Measurements from ENCODE around the gene FGD5.
A peak's percentile ranks its signal among the peaks of the same experiment; 100 is the strongest.

Gene FGD5, protein sequence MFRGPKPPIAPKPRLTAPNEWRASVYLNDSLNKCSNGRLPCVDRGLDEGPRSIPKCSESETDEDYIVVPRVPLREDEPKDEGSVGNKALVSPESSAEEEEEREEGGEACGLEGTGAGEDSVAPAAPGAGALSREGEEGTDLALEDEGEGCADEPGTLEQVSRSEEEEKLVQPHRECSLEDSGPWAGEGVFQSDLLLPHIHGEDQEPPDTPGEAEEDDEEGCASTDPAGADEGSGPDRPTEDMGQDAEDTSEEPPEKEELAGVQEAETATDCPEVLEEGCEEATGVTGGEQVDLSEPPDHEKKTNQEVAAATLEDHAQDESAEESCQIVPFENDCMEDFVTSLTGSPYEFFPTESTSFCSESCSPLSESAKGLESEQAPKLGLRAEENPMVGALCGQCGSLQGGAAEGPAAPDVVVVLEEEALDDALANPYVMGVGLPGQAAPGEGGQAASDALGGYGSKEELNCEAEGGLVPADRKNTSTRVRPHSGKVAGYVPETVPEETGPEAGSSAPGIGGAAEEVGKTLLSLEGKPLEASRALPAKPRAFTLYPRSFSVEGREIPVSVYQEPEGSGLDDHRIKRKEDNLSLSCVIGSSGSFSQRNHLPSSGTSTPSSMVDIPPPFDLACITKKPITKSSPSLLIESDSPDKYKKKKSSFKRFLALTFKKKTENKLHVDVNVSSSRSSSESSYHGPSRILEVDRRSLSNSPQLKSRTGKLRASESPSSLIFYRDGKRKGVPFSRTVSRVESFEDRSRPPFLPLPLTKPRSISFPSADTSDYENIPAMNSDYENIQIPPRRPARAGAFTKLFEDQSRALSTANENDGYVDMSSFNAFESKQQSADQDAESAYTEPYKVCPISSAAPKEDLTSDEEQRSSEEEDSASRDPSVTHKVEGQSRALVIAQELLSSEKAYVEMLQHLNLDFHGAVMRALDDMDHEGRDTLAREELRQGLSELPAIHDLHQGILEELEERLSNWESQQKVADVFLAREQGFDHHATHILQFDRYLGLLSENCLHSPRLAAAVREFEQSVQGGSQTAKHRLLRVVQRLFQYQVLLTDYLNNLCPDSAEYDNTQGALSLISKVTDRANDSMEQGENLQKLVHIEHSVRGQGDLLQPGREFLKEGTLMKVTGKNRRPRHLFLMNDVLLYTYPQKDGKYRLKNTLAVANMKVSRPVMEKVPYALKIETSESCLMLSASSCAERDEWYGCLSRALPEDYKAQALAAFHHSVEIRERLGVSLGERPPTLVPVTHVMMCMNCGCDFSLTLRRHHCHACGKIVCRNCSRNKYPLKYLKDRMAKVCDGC (N-terminal part only)
- long read RNA-seq, donor 1, full-length matches to known transcripts: 7 of 75 reads
- long read RNA-seq, donor 1, partial matches to known transcripts: 56 of 75 reads
- long read RNA-seq, donor 1, other reads (novel, unspliced or antisense): 12 of 75 reads
- long read RNA-seq, donor 2, full-length matches to known transcripts: 2 of 2 reads
- long read RNA-seq, donor 2, partial matches to known transcripts: 0 of 2 reads
- long read RNA-seq, donor 2, other reads (novel, unspliced or antisense): 0 of 2 reads
- long read RNA-seq, donor 3, full-length matches to known transcripts: 5 of 5 reads
- long read RNA-seq, donor 3, partial matches to known transcripts: 0 of 5 reads
- long read RNA-seq, donor 3, other reads (novel, unspliced or antisense): 0 of 5 reads
- long read RNA-seq, donor 4, full-length matches to known transcripts: 8 of 8 reads
- long read RNA-seq, donor 4, partial matches to known transcripts: 0 of 8 reads
- long read RNA-seq, donor 4, other reads (novel, unspliced or antisense): 0 of 8 reads
- long read RNA-seq, donor 5, partial matches to known transcripts: 0 of 3 reads
- long read RNA-seq, donor 5, other reads (novel, unspliced or antisense): 0 of 3 reads
- long read RNA-seq, donor 6, full-length matches to known transcripts: 4 of 12 reads
- long read RNA-seq, donor 6, partial matches to known transcripts: 8 of 12 reads
- long read RNA-seq, donor 6, other reads (novel, unspliced or antisense): 0 of 12 reads
- long read RNA-seq, donor 7, full-length matches to known transcripts: 8 of 42 reads
- long read RNA-seq, donor 7, partial matches to known transcripts: 34 of 42 reads
- long read RNA-seq, donor 7, other reads (novel, unspliced or antisense): 0 of 42 reads
- long read RNA-seq, donor 8, full-length matches to known transcripts: 4 of 4 reads
- long read RNA-seq, donor 8, partial matches to known transcripts: 0 of 4 reads
- long read RNA-seq, donor 8, other reads (novel, unspliced or antisense): 0 of 4 reads

DNA sequence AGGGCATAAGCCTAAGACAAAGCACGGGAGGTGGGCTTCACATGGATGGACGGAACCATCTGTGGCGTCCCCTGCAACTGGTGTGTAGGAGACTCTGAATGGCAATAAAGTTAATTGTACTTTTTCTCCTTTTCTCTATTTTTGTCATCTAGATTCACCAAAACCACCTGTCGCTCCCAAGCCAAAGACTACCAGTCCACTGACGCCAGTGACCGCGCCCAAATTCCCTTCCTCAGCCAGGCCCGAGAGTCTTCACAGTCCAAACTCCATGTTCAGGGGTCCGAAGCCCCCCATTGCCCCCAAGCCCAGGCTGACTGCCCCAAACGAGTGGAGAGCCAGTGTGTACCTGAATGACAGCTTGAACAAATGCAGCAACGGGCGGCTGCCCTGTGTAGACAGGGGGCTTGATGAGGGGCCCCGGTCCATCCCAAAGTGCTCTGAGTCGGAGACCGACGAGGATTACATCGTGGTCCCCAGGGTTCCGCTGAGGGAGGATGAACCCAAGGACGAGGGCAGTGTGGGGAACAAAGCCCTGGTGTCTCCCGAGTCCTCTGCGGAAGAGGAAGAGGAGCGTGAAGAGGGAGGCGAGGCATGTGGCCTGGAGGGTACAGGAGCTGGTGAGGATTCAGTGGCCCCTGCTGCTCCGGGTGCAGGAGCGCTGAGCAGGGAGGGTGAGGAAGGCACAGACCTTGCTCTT, at the start of gene FGD5:
TSS of gene FGD5 (plus strand) at position 159 of the 697 bp plus-strand sequence. CDS start at position 269, 110 bp downstream.
- DNase-seq: no peak

DNA sequence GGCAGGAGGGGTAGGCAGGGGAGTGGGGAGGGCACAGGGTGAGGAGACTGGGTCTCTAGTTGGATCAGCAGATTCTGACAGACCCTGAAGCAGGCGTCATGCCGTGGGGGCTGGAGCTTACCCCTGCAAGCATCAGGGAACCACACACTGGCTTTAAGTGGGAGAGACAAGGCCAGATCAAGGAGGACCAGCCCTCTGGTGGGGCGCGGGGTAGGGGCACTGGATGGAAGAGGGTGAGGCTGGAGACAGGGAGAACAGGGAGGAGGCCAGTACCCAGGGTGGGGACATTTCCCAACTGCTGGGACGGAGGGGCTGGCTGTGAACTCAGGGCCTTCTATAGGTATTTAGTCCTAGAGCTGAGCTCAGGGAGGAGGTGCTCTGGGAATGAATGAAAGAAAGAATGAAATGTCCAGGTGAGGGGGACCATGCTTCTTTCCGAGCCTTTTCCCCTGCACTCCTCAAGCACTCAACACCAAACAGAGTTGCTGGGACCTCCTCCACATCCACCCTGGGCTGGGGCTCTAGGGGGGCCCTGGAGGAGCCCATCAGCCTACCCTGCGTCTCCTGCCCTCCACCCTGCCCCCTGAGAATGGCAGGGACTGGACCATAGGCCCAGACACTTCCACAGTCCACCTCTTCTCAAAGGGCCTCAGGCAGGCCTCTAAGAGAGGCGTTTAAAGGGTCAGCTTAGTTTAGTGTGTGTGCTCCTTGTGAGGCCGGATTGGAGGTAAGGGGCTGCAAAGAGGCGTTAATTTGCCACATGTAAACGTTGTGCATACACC, 49.0 kb upstream of the FGD5 start:
- no peak for DNase-seq

DNA sequence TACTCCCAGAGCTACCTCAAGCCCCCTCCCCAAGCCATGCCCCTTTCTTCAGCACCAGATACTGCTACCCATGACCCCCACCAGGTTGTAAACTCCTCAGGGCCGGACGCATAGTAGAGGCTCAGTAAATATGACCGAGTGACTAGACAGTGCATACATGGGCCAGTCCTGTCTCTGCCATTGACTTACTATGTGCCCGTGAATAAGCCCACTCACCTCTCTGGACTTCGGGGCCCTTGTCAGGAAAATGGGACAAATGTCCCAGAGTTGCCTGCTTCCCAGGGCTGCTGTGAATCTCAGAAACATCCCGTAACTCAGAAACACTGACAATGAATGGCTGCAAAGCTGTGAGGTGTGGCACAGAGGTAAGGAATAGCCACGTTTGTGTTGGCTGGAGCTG, 48.2 kb upstream of the FGD5 start:
- no peak for DNase-seq

DNA sequence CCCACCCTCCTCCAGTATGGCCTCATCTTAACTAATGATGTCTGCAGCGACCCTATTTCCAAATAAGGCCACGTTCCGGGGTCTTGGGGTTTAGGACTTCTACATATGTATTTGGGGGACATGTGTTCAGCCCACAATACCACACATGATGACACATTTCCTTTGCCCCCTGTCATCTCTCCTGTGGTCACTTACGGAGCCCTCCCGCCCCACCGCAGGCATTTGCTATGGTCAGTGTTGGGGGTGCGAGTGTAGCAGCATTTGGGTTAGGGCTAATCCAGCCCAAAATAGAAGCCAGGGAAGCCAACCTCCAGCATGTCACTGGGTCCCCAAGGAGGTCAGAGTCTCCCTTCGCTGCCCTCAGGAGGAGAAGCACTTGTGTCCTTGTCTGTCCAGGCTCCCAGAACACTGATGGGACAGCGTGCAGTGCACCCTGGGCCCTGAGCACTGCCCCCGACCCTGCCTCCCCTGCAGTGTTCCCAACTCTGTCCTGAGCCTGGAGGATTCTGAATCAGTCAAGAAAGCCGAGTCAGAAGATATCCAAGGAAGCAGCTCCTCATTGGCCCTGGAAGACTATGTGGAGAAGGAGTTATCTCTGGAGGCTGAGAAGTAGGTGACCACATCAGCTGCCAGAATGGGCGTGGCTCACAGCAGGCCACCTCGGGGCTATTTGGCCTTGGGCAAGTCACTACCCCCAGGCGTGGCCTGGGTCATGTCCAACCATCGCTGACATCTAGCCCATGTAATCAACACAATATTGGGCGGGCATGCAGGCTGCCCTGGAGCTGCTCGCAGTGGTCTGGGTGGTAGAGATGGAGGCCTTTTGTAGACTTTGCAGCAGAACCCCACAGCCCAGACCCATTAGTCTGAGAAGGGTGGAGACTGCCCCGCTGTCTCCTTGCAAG, 46.9 kb upstream of the FGD5 start:
- DNase-seq: no peak

DNA sequence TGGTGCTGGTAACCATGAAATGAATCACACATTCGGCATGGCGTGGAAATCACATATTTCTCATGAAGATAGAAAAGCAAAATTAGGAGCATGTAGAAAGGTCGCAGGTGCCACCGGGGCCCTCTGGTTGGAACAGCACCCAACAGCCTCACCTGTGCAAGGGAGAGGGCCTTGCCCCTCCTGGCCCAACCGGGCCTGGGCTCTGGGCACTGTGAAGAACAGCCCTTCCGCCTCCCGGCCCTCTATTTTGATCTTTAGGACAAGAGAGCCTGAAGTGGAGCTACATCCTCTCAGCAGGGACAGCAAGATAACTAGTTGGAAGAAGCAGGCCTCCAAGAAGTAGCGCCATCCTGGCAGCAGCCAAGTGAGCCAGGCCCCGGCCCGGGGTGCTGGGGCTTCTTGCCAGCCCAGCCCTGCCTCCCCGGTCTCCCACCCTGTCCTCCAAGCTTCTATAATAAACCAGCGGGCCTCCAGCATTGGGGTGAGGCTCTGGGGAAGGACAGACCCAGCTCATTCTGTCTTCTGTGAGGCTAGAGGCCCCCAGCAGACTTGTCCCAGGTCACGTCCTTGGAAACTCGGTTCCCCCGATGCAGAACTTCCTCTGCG, 46.1 kb upstream of the FGD5 start:
- no peak for DNase-seq

DNA sequence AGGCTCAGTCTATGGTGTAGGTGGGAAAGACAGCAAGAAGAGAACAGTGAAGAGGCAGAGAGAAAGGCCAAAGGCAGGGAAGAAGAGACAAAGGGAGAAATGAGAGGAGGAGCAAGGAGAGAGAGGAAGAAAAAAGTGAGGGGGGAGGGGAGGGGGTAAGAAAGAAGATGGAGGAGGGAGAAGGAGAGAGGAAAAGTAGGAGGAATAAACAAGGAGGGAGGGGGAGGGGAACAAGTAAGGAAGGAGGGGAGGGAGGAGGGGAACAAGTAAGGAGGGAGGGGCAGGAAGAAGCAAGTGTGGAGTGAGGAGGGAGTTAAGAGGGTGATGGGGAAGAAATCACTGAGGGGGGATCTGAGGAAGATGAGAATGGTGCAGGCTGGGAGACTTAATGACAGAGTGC, 45.5 kb upstream of the FGD5 start:
- no peak for DNase-seq

DNA sequence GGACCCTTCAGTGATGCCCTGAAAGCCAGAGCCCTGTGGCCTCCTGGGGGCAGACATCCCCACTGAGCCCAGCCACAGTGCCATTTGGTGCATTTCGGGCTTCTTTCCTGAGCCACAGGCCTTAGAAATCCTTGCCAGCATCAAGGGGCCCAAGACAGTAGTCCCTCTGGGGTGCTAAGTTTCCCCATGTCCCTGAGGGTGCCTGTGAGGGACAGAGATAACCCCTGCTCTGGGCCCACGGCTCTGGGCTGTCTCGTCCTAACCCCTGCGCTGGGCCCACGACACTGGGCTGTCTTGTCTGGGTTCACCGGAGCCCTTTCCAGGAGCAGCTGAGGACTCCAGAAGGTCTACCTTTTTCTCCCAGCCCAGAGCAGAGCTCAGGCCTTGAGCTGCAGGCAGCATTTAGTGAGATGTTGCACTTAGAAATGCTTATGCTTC, 45.1 kb upstream of the FGD5 start:
- DNase-seq: no peak

DNA sequence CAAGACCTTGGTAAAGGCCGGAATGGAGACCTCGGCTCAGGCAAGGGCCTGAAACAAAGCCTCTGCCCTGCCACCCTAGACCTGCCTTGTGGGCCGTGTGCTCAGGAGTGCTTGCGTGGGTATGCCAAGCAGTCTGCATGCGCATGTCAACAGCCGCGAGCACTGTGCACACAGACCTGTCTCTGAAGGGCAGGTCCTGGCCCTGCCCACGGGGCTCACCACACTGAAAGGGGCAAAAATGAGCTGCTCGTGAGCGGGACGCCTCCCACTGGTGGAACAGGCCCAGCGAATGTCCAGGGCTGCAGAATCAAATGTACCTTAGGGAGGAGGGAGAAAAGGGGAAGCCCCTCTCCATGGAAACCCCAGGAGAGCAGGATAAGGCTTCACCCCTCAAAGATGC, 44.3 kb upstream of the FGD5 start:
- no peak for DNase-seq

DNA sequence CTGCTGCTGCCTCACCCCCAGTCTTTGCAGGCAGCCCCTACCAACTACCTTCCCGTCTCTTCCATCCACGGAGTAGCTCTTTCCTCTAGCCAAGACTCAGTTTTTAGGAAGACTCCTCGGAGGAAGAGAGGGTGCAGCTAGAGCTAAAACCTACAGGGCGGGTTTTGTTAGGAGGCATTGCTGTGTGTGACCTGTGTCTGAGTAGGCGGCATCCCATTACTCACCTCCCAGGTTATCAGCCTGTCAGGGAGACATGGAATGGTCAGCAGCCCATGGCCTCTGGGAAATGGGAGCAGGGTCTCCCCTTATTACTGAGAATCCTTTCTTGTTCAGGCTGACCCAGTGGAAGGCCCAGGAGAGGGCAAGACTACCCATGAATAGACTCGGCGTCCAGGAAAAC, 43.8 kb upstream of the FGD5 start:
- DNase-seq: no peak

DNA sequence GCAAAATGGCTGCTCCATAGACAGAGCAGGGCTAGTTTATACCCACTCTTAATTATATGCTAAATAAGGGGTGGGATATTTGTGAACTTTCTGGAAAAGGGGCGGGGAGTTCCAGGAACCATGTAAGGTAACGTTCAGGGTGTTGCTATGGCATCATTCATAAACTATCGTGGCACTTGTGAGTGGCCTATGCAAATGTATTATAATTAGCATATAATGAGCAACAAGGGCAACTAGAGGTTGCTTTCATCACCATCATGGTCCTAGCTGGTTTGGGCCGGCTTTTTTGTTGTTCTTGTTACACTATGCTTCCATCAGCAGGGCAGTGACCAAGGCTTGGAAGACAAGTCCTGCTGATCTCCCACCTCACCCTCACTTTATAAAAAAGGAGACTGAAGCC, 43.2 kb upstream of the FGD5 start:
- no peak for DNase-seq

DNA sequence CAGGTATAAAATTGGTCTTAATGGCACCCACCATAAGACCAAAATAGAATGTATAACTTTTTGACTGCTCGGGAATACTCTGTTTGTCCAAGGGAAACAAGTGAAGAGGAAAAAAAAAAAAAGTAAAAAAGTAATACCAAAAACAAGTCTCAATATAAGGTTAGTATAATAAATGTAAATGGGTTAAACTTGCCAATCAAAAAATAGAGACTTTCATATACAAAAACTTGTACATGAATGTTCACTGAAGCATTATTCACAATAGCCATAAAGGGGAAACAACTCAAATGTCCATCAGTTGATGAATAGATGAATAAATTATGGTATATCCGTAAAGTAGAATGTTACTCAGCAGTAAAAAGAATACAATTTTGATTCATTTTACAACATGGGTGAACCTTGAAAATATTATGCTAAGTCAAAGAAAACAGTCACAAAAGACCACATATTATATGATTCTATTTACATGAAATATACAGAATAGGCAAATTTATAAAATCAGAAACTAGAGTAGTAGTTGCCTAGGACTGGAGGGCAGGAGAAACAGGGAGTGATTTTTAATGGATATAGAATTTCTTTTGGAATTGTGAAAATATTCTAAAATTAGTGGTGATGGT, 39.6 kb upstream of the FGD5 start:
- DNase-seq: no peak

DNA sequence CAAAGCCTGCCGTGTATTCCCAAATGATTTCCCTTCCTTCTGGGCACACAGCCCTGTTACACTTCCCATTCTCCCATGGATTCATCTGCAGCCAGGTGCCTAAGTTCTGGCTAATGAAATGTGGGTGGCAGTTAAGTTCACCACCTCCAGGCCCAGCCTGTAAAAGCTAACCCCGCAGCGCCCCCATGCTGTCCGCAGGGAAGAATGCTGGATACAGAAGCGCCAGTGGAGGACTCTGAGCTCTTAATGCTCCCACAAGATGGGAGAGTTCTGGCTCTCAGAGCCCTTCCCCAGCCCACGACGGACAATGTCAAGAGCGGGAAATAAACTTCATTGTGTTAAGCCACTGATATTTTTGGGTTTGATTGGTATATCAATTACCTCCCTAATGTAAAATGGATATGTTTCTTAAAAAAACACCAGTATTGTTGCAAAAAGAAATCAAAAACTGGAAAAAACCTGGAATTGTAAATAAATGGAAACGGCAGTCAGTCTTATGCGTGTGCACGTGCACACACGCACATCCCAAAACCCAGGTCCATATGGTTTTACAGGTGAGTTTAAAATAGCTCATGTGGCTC, 37.7 kb upstream of the FGD5 start:
- no peak for DNase-seq

DNA sequence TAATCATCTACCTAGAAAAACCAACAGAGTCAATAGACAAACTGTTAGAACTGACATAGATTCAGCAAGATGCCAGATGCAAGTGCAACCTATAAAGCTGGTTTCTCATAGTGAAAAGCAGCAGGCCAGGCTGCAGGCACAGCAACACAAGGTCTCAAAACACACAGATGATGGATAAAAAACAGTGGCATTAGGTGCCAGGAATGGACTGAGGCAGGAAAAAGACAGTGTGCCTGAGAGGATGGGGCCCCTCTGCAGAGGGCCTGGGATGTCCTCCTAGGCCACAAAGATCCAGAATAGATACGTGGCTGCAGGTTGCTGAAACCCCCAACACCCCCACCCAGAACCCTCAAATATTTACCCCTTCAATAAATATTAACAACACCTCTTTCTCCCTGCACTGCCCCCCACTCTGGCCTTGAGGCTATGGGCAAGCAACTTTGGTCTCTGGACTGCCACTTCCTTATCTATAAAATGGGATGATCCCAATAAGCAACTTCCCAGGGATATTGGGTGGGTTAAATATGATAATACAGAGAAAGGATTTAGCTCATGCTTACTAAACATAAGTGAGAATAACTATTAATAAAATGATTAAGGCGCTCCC, 35.2 kb upstream of the FGD5 start:
- no peak for DNase-seq

DNA sequence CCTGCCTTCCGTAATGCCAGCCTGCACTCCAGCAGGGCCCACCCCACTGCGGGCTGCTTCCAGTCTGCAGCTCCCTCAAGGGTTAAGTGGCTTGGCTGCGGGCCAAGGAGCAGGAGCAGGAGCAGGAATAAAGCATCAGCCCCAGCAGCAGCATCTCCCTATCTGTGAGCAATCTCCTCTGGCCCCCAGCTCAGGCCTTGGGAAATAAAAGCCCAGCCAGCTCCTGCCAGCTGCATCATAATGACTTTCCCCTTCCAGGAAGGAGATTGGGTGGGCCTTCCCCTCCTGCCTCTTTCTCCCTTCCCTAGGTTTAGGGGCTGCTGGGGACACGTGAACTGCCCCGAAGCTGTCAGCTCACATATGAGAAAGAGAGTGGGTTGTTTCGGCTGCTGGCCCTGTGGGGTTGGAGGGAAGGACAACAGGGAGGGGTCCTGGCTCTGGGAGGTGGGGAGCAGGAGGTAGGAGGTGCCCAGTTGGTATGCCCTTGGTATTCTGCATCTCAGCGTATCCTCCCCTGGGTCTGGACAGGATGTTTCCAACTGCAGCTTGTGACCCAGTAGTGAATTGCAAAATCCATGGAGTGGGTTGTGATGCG, 34.6 kb upstream of the FGD5 start:
- peak; percentile 30 for DNase-seq
